Body of pancreas (tissue), 4 donors: ENCODE results near the gene LGALS13. TPM values are rescaled to one million over a fixed set of nuclear protein-coding genes. Genes with fewer than 3 reads are reported as not detected.
"Not testable (repeated sequence)": the region's sequence is repeated elsewhere in the genome, so short reads cannot be mapped to it uniquely, and the experiment has no call there.

Source experiments
- ATAC-seq: fragments of 150-250 bp; one replicate; pipeline ENCODE4 v1.9.1; 2016
- DNase-seq, 4 donors: peaks; one replicate each; pipeline ENCODE4 v3.0.0-alpha.2; 2019
- H3K27ac ChIP-seq, 4 donors: fragments of 200-600 bp; sonication (generic); 1 replicate in 3 of 4; 2 replicates in 1 of 4; pipeline versions ENCODE4 v1.5.1 to v1.6.1; 2016 to 2019; ENCODE audit warnings: mild to moderate bottlenecking in 1 of 4, mixed read lengths in 1 of 4, moderate library complexity in 1 of 4
- H3K27me3 ChIP-seq, 2 donors: fragments of 200-600 bp; sonication (generic); one replicate each; pipeline ENCODE4 v1.6.0; 2016; ENCODE audit warnings: mild to moderate bottlenecking in 1 of 2
- H3K36me3 ChIP-seq, 2 donors: fragments of 200-600 bp; sonication (generic); replicated peaks in 1 of 2; 2 replicates each; pipeline ENCODE4 v1.5.1; 2016; ENCODE audit warnings: low read depth in 2 of 2; ENCODE audit not compliant: insufficient read depth in 1 of 2
- H3K4me1 ChIP-seq: fragments of 200-600 bp; sonication (generic); one replicate; pipeline ENCODE4 v1.6.0; 2016
- H3K4me3 ChIP-seq, 2 donors: fragments of 200-600 bp; sonication (generic); 1 replicate in 1 of 2; 2 replicates in 1 of 2; pipeline ENCODE4 v1.5.1; 2016 to 2019
- H3K9me3 ChIP-seq, 3 donors: fragments of 200-600 bp; sonication (generic); 1 replicate in 2 of 3; 2 replicates in 1 of 3; pipeline ENCODE4 v1.5.1; 2016
- POLR2A ChIP-seq, 3 donors: fragments of 450-650 bp; IDR thresholded peaks; one replicate each; pipeline ENCODE4 v1.6.1; 2016; ENCODE audit warnings: antibody characterized with exemption in 3 of 3, mild to moderate bottlenecking in 2 of 3
- WGBS, 2 donors: methylation state at CpG; one replicate each; pipeline ENCODE4 v1.1.5; 2017; 5-methylcytosine and 5-hydroxymethylcytosine counted together
- intact Hi-C: fragments of 100-400 bp; cut with DNase I; formaldehyde crosslinking; loops from one replicate; pipeline ENCODE4 v1.15.1; 2023
- total RNA-seq, 2 donors: library from RNA; depleted of rRNA; stranded (reverse); fragments of >200 nt; gene quantifications; one replicate each; pipeline ENCODE4 v1.1.0, GENCODE V29; 2016
- TF ChIP-seq, protein P1 (sequence below), 7 experiments: fragments of 450-650 bp in 4 of 7; fragments of 200-600 bp in 3 of 7; sonication (generic) in 3 of 7; IDR thresholded peaks; one replicate each; pipeline ENCODE4 v1.5.1; 2016 to 2019; ENCODE audit warnings: antibody characterized with exemption in 7 of 7

LGALS13 gene
- total RNA-seq, 2 donors from 2014 or later, result not detected

DNA sequence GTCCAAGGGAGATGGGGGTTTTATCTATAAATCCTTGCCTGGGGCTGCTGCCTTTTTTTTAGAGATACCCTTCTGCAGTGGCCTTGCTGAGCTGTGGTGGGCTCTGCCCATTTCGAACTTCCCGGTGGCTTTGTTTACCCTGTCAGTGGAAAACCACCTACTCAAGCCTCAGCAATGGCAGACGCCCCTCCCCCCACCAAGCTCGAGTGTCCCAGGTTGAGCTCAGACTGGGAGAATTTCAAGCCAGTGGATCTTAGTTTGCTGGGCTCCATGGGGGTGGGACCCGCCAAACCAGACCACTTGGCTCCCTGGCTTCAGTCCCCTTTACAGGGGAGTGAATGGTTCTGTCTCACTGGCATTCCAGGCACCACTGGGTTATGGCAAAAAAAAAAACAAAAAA lies 21.6 kb downstream of the LGALS13 start:
- no peak for ATAC-seq

DNA sequence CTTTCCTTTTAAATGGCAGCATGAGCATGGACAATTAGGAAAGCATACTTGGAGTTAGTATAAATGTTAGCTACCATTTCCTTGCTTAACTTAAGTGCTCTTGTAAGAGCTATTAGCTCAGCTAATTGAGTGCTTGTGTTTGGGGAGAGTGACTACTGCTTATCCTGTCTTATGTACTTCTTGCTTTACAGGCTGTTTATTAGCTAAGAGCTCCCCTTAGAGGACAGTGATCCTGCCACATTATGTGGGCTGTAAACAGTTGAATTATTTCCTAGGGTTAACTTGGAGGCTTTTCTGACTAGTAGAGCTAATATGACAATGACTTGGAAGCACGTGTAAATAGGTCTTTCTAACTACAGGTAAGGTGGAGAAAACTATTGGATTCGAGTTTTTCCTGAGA lies 25.3 kb downstream of the LGALS13 start:
- H3K36me3 ChIP-seq, DNase-seq, intact Hi-C loops, H3K4me3 ChIP-seq, H3K9me3 ChIP-seq, H3K27ac ChIP-seq, H3K4me1 ChIP-seq, ATAC-seq: not testable (repeated sequence)
- H3K27me3 ChIP-seq, result peaks cover 0 to 12% of the 10 kb centered on the region in 2 donors
- 27 to 28% methylated on average over 2 of the region's 2 CpGs for WGBS, 2 donors

More for the DNA sequence above, 21.6 kb downstream of the LGALS13 start:
- no peak for DNase-seq
- Histone ChIP-seq H3K36me3 (no peaks in the 10 kb centered on the region), H3K4me3 (no peak overlapping the region), H3K4me1 (no peaks in the 10 kb centered on the region), H3K27me3 (peaks cover 0 to 12% of the 10 kb centered on the region in 2 donors), H3K27ac (no peak overlapping the region), H3K9me3 (no peaks in the 10 kb centered on the region)
- WGBS, 2 donors, result 13 to 15% methylated on average over 3 to 5 of the region's 5 CpGs
- intact Hi-C loops, result no loop called here
- no peak for TF ChIP-seq POLR2A (IDR thresholded peaks at IDR 0.05)
- TF ChIP-seq, protein P1, sequence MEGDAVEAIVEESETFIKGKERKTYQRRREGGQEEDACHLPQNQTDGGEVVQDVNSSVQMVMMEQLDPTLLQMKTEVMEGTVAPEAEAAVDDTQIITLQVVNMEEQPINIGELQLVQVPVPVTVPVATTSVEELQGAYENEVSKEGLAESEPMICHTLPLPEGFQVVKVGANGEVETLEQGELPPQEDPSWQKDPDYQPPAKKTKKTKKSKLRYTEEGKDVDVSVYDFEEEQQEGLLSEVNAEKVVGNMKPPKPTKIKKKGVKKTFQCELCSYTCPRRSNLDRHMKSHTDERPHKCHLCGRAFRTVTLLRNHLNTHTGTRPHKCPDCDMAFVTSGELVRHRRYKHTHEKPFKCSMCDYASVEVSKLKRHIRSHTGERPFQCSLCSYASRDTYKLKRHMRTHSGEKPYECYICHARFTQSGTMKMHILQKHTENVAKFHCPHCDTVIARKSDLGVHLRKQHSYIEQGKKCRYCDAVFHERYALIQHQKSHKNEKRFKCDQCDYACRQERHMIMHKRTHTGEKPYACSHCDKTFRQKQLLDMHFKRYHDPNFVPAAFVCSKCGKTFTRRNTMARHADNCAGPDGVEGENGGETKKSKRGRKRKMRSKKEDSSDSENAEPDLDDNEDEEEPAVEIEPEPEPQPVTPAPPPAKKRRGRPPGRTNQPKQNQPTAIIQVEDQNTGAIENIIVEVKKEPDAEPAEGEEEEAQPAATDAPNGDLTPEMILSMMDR (IDR thresholded peaks at IDR 0.05), result no peak

DNA sequence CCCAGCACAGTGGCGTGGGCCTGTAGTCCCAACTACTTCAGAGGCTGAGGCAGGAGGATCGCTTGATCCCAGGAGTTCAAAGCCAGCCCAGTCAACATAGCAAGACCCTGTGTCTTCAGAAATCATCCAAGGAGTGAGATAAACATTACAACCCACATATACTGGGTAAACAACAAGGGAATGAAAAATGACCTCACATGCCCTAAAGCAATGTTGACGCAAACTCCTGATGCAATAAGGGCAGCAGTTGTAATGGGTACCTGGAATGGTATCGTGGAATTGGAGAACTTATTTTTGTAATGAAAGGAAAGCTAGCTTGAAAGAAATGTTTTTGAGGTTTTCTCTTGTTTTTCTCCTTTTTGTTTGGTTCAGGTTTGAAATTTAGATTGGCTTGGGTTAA lies 28.9 kb downstream of the LGALS13 start:
- Histone ChIP-seq H3K4me3 (no peak overlapping the region), H3K27me3 (peaks cover 0 to 7% of the 10 kb centered on the region in 2 donors), H3K4me1 (no peaks in the 10 kb centered on the region), H3K36me3 (no peaks in the 10 kb centered on the region), H3K9me3 (no peaks in the 10 kb centered on the region), H3K27ac (no peak overlapping the region)
- no peak for ATAC-seq
- DNase-seq, result no peak
- WGBS, 2 donors, result 56 to 63% methylated on average over 4 of the region's 4 CpGs
- no peak for TF ChIP-seq POLR2A (IDR thresholded peaks at IDR 0.05)
- TF ChIP-seq, protein P1 (IDR thresholded peaks at IDR 0.05), result no peak
- intact Hi-C loops, result no loop called here

DNA sequence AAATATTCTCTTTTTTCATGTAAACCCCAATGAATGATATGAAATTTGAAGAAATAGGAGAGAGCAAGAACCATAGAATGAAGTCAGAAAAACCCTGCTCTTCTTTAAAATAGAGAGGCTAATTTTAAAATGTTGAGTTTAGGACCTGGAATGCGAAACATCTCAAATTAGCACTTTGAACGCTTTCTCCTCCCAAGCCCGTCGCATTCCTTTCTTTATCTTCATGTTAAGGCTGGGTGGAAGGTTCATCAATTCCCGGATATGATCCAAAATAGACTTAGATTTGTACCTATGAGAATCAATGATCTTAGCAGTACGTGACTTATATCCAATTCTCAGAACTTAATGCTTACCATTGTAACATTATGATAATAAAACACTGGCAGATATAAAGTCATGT lies 29.3 kb downstream of the LGALS13 start:
- 42 to 55% methylated on average over 6 of the region's 6 CpGs for WGBS, 2 donors
- DNase-seq (no peak), ATAC-seq (no peak)
- intact Hi-C loops, result no loop called here
- Histone ChIP-seq H3K36me3 (no peaks in the 10 kb centered on the region), H3K4me3 (no peak overlapping the region), H3K9me3 (no peaks in the 10 kb centered on the region), H3K27me3 (peaks cover 0 to 7% of the 10 kb centered on the region in 2 donors), H3K27ac (no peak overlapping the region), H3K4me1 (no peaks in the 10 kb centered on the region)
- TF ChIP-seq POLR2A (IDR thresholded peaks at IDR 0.05), result no peak
- TF ChIP-seq, protein P1 (IDR thresholded peaks at IDR 0.05), result no peak

DNA sequence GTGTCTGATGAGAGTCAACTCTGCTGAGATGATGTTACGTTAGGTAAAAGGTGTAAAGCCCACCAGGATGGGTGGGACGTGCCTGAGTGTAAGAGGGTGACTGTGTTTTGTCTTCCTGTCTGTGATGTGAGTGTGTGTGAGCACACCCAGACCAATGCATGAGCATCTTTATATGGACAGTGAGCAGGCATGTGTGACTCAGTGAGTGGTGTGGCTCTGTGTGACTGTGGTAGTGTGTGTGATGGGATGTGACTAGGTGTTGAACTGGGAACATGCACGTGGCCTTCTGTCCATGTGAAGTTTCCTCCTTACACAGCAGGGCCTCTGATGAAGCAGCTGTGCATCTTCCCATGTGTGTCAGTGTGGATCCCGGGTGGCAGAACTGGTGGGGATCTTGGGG lies 35.6 kb downstream of the LGALS13 start:
- Histone ChIP-seq H3K4me3 (no peak overlapping the region), H3K9me3 (no peaks in the 10 kb centered on the region), H3K27me3 (no peaks in the 10 kb centered on the region), H3K36me3 (no peaks in the 10 kb centered on the region), H3K4me1 (no peaks in the 10 kb centered on the region), H3K27ac (no peak overlapping the region)
- DNase-seq, result no peak
- 36 to 38% methylated on average over 4 of the region's 4 CpGs for WGBS, 2 donors
- intact Hi-C loops, result no loop called here
- ATAC-seq, result no peak
- TF ChIP-seq, protein P1 (IDR thresholded peaks at IDR 0.05), result no peak
- TF ChIP-seq POLR2A (IDR thresholded peaks at IDR 0.05), result no peak
